OCI-LY7 (cell line): ENCODE data around the gene NOB1. TPM values are rescaled to one million over a fixed set of nuclear protein-coding genes. Genes with fewer than 3 reads are reported as not detected.

Source experiments
- BruUV-seq: library from RNA; stranded (reverse); fragments of 400-500 nt; replicated peaks from 2 replicates; lab custom pipeline; 2021; lab: Mats Ljungman, UMichigan
- CTCF ChIA-PET: fragments of 300-600 bp; sonication (Branson Sonifier 250); formaldehyde crosslinking; loops from one replicate; lab custom pipeline; 2022; ENCODE audit warnings: antibody characterized with exemption; ENCODE audit not compliant: unreplicated experiment; lab: Charles Lee
- POLR2A ChIA-PET: fragments of 300-600 bp; sonication (Branson Sonifier 250); formaldehyde crosslinking; loops from one replicate; lab custom pipeline; 2022; ENCODE audit warnings: antibody characterized with exemption; lab: Charles Lee
- DNase-seq: peaks from one replicate; pipeline ENCODE4 v3.0.0-alpha.2; 2015; ENCODE audit warnings: low spot score
- H2AFZ ChIP-seq: fragments of 200-600 bp; sonication (generic), shearing (Covaris generic); 2 replicates; pipeline ENCODE4 v1.6.1; 2014; ENCODE audit warnings: mild to moderate bottlenecking, antibody characterized with exemption, low read length, moderate library complexity
- H3K27ac ChIP-seq: fragments of 200-600 bp; sonication (generic); 2 replicates; pipeline ENCODE4 v1.5.1; 2014; ENCODE audit warnings: mixed run types, low read depth, mild to moderate bottlenecking, moderate library complexity, low read length, inconsistent platforms; ENCODE audit not compliant: poor library complexity, severe bottlenecking
- H3K36me3 ChIP-seq: fragments of 200-600 bp; sonication (generic); 2 replicates; pipeline ENCODE4 v1.6.1; 2014; ENCODE audit warnings: mild to moderate bottlenecking, antibody characterized with exemption, low read length, moderate library complexity, mixed read lengths; ENCODE audit not compliant: insufficient read depth
- H3K4me1 ChIP-seq: fragments of 200-600 bp; sonication (generic); 2 replicates; pipeline ENCODE4 v1.5.1; 2014; ENCODE audit warnings: mild to moderate bottlenecking, low read length; ENCODE audit not compliant: insufficient read depth, poor library complexity, severe bottlenecking
- H3K4me2 ChIP-seq: fragments of 200-600 bp; sonication (generic); 2 replicates; pipeline ENCODE4 v1.6.1; 2014; ENCODE audit warnings: mild to moderate bottlenecking, low read length
- H3K4me3 ChIP-seq: fragments of 200-600 bp; sonication (generic); 2 replicates; pipeline ENCODE4 v1.5.1; 2014; ENCODE audit warnings: mild to moderate bottlenecking, low read depth, low read length; ENCODE audit not compliant: poor library complexity, severe bottlenecking
- H3K79me2 ChIP-seq: fragments of 200-600 bp; sonication (generic); 2 replicates; pipeline ENCODE4 v1.6.1; 2016; ENCODE audit warnings: low read depth, mild to moderate bottlenecking, low read length, moderate library complexity, mixed read lengths; ENCODE audit not compliant: insufficient read depth
- H3K9me2 ChIP-seq: fragments of 200-600 bp; sonication (generic); 2 replicates; pipeline ENCODE4 v1.6.1; 2016; ENCODE audit warnings: mild to moderate bottlenecking, low read length, mixed read lengths; ENCODE audit not compliant: insufficient read depth
- H3K9me3 ChIP-seq: fragments of 200-600 bp; sonication (generic); 2 replicates; pipeline ENCODE4 v1.6.1; 2014; ENCODE audit warnings: mild to moderate bottlenecking, mixed run types, low read length, mixed read lengths
- H4K20me1 ChIP-seq: fragments of 200-600 bp; sonication (generic); 2 replicates; pipeline ENCODE4 v1.6.1; 2014; ENCODE audit warnings: mild to moderate bottlenecking, antibody characterized with exemption, low read length, moderate library complexity, mixed read lengths; ENCODE audit not compliant: insufficient read depth
- CTCF ChIP-seq: fragments of 200-600 bp; sonication (generic); conservative IDR thresholded peaks from 2 replicates; pipeline ENCODE4 v1.5.1; 2014; ENCODE audit warnings: mild to moderate bottlenecking, antibody characterized with exemption, low read length, moderate library complexity, mixed read lengths
- EZH2phosphoT487 ChIP-seq: fragments of 200-600 bp; sonication (generic); IDR thresholded peaks from 2 replicates; pipeline ENCODE4 v1.6.1; 2018; ENCODE audit warnings: low read depth, borderline replicate concordance, mild to moderate bottlenecking, mixed run types, antibody characterized with exemption, low read length, moderate library complexity, mixed read lengths
- intact Hi-C: fragments of 100-400 bp; cut with micrococcal nuclease; formaldehyde crosslinking; loops from one replicate; pipeline ENCODE4 v1.10.0; 2022; ENCODE audit not compliant: unreplicated experiment
- total RNA-seq, 2 experiments: library from RNA; depleted of rRNA in 1 of 2; stranded (reverse); fragments of >200 nt in 1 of 2; shearing (Covaris generic) in 1 of 2; gene quantifications; 2 replicates each; pipeline ENCODE4 v1.2.3, GENCODE V29; 2014 to 2022

Gene NOB1
- total RNA-seq, 2 experiments from 2014 or later: 36.9 to 68.7 TPM

- Histone ChIP-seq H3K9me3 (no peaks in the 10 kb centered on the region; the same call in 1 of the 2 replicates), H3K9me2 (no peaks in the 10 kb centered on the region), H3K4me3 (peak overlapping the region; percentile 88), H4K20me1 (peaks cover 7% of the 10 kb centered on the region; the same call in 1 of the 2 replicates), H3K36me3 (peaks cover 43% of the 10 kb centered on the region), H3K27ac (peak overlapping the region; percentile 43), H2AFZ (peak overlapping the region; percentile 53), H3K79me2 (peaks cover 45% of the 10 kb centered on the region), H3K4me1 (peaks cover 15% of the 10 kb centered on the region), H3K4me2 (peak overlapping the region; percentile 92)
- TF ChIP-seq EZH2phosphoT487 (no peak), CTCF (no peak)
- no peak for DNase-seq
- POLR2A ChIA-PET: interaction anchor here (0.5 to 3.2 kb wide), 18 partner anchors 9 to 769 kb away, joined by 3 to 24 read pairs (median 4); partner anchors contain the start of genes AARS1, CYB5B, NQO1 and WWP2
- TSS peak; percentile 71 for BruUV-seq
- intact Hi-C loops: loop anchor here (2.0 kb wide), 2 partner anchors 45 to 357 kb away; no protein-coding TSS in a partner anchor
- CTCF ChIA-PET: interaction anchor here (0.6 to 1.7 kb wide), 8 partner anchors 8 to 412 kb away, joined by 3 to 5 read pairs (median 3); no protein-coding TSS in a partner anchor
These were observed 620 bp downstream of the NOB1 start for GRCh38 chr16:69754143-69754468.

GRCh38 chr16:69748694-69749345 lies 5.9 kb downstream of the NOB1 start:
- Histone ChIP-seq H3K36me3 (peaks cover 95% of the 10 kb centered on the region), H4K20me1 (peaks cover 7% of the 10 kb centered on the region; the same call in 1 of the 2 replicates), H3K4me3 (no peak overlapping the region), H3K9me3 (no peaks in the 10 kb centered on the region; the same call in 1 of the 2 replicates), H3K4me2 (no peak overlapping the region), H3K79me2 (peaks cover 37% of the 10 kb centered on the region), H3K4me1 (peaks cover 13% of the 10 kb centered on the region), H3K27ac (no peak overlapping the region), H2AFZ (no peak overlapping the region), H3K9me2 (no peaks in the 10 kb centered on the region)
- intact Hi-C loops: no loop called here
- no TSS peak for BruUV-seq
- ChIA-PET POLR2A (interaction anchor here (0.6 to 1.5 kb wide), 2 partner anchors 40 to 156 kb away, joined by 3 to 7 read pairs; no protein-coding TSS in a partner anchor), CTCF (no interaction called here)
- TF ChIP-seq CTCF (no peak), EZH2phosphoT487 (no peak)
- DNase-seq: no peak

- ChIA-PET POLR2A (interaction anchor here (0.7 kb wide), 1 partner anchor 93 kb away, joined by 3 read pairs; no protein-coding TSS in a partner anchor), CTCF (no interaction called here)
- BruUV-seq: no TSS peak
- Histone ChIP-seq H3K36me3 (peaks cover 99% of the 10 kb centered on the region), H3K4me2 (no peak overlapping the region), H4K20me1 (no peaks in the 10 kb centered on the region), H3K4me3 (no peak overlapping the region), H3K9me2 (no peaks in the 10 kb centered on the region), H3K27ac (no peak overlapping the region), H2AFZ (no peak overlapping the region), H3K9me3 (no peaks in the 10 kb centered on the region; the same call in 1 of the 2 replicates), H3K4me1 (peaks cover under 1% of the 10 kb centered on the region), H3K79me2 (peaks cover 20% of the 10 kb centered on the region)
- intact Hi-C loops: no loop called here
- TF ChIP-seq EZH2phosphoT487 (no peak), CTCF (no peak)
- DNase-seq: no peak
These were observed 7.6 kb downstream of the NOB1 start for GRCh38 chr16:69747115-69747514.
